Right atrium auricular region (tissue), 2 donors: Measurements from ENCODE around the gene ITGA1. TPM values are rescaled to one million over a fixed set of nuclear protein-coding genes. Genes with fewer than 3 reads are reported as not detected.
A peak's percentile ranks its signal among the peaks of the same experiment; 100 is the strongest.

Experiments
- DNase-seq: peaks from one replicate; pipeline ENCODE4 v3.0.0-alpha.2; 2019; ENCODE audit warnings: low spot score
- H3K27ac ChIP-seq, 2 donors: fragments of 200-600 bp; sonication (generic); 1 replicate in 1 of 2; 2 replicates in 1 of 2; pipeline ENCODE4 v1.5.1; 2016 to 2019
- H3K27me3 ChIP-seq, 2 donors: fragments of 200-600 bp; sonication (generic); one replicate each; pipeline versions ENCODE4 v1.5.1 to v1.6.0; 2017 to 2019
- H3K36me3 ChIP-seq: fragments of 200-600 bp; sonication (generic); one replicate; pipeline ENCODE4 v1.5.1; 2016
- H3K4me1 ChIP-seq, 2 donors: fragments of 200-600 bp; sonication (generic); one replicate each; pipeline versions ENCODE4 v1.5.1 to v1.6.0; 2017 to 2019
- H3K4me3 ChIP-seq, 2 donors: fragments of 200-600 bp; sonication (generic); 1 replicate in 1 of 2; 2 replicates in 1 of 2; pipeline ENCODE4 v1.5.1; 2017 to 2019; ENCODE audit warnings: mild to moderate bottlenecking in 1 of 2, moderate library complexity in 1 of 2
- H3K9me3 ChIP-seq, 2 donors: fragments of 200-600 bp; sonication (generic); one replicate each; pipeline ENCODE4 v1.5.1; 2019
- CTCF ChIP-seq, 2 donors: fragments of 200-600 bp; sonication (generic); IDR thresholded peaks; one replicate each; pipeline ENCODE4 v1.5.1; 2019; ENCODE audit warnings: antibody characterized with exemption in 2 of 2
- total RNA-seq, 2 donors: library from RNA; depleted of rRNA; stranded (reverse); fragments of >200 nt; gene quantifications; one replicate each; pipeline ENCODE4 v1.1.0, GENCODE V29; 2016

Gene ITGA1
- total RNA-seq, 2 donors from 2014 or later = 13.2 to 26.8 TPM

DNA sequence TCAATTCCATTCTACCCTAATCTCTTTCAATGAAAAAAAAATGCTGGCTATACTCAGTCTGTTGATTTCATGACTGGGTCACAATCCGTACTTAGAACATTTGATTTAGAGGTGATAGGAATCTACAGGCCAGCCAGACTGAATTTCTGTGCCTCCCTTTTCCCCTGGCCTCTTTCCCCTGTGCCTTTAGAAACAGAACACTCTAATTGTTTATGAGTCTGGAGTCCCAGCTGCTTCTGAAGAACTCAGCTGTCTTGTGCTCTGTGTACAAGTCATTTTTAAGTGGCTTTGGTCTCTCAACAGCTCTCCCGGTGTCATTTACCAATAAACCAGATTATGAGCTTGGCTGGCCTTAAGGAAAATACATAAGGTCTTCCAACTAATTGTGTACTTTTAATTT is 107.4 kb downstream of the ITGA1 start:
- no peak for DNase-seq

DNA sequence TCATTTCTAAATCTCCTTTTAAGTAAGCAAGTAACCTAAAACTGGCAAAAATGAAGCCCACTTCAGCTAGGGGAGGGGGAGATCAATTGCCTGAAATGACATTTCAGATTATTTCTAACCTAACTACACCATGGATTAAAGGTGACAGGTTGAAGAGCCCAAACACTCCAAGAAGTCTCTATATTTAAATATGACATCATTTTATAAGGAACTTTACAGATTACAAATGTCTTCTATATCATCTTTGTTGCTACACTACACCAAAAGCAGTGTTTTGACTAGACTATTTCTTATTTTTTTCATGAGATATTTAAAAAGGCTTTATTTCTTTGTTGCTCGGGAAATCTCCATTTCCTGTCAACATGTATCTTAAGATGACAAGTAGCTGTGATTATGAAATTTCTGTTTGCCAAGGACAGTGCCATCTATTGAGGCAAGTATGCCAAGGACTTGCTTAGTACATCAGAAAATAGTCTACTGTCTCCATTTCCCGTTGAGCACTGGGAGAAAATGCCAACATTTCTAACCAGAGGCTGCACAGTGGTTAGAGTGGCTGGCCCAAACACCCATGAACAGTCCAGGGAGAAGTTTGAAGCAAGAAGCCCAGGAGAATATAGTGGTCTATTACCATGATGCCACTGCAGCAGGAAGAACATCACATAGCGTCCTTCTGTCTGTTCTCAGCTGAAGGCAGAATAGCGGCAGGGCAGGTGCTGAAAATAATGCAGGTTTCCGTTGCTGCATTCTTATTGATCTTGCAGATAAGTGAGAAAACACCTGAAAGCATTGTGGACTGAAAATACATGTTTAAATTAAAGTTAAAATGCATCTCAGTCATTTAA is 108.1 kb downstream of the ITGA1 start:
- no peak for TF ChIP-seq CTCF (IDR thresholded peaks at IDR 0.05)
- Histone ChIP-seq H3K36me3 (no peaks in the 10 kb centered on the region), H3K27ac (peak overlapping the region; percentile 32 to 52), H3K27me3 (no peaks in the 10 kb centered on the region), H3K4me3 (no peak overlapping the region), H3K4me1 (peaks cover 0 to 42% of the 10 kb centered on the region in 2 donors), H3K9me3 (no peaks in the 10 kb centered on the region)
- no peak for DNase-seq

More for the DNA sequence above, 107.4 kb downstream of the ITGA1 start:
- Histone ChIP-seq H3K27ac (peak overlapping the region; percentile 32 to 52), H3K36me3 (no peaks in the 10 kb centered on the region), H3K4me1 (peaks cover 0 to 42% of the 10 kb centered on the region in 2 donors), H3K4me3 (no peak overlapping the region), H3K9me3 (no peaks in the 10 kb centered on the region), H3K27me3 (no peaks in the 10 kb centered on the region)
- no peak for TF ChIP-seq CTCF (IDR thresholded peaks at IDR 0.05)

DNA sequence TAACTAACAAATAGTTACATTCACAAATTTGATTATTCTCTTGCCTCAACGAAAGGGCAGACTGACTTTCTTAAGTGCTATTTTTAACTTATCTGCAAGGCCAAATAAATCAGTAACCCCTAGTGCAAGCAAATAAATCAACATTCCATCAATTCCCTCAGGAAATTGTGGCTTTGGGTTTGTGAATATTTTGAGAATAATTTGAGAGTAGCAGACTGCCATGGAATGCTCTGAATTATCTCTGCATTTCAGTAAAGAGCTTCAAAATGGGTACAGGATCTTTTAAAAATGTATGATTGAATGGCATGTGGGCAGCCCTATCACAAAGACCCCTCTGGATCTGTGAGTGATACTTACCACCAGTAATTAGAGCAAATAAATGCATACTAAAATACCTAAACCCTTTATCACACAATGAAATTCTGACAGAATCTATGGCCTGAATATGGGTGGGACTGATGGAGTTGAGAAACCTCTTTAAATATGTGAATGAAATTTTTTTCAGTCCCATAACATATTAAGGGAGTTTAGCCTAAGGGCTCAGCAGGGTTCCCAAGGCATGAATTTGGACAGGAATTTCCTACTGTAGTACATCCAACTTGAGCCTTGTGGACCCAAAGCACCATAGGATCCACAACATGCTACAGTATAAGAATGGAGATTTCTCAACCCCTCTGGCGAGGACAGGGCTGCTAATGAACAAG is 109.0 kb downstream of the ITGA1 start:
- no peak for TF ChIP-seq CTCF (IDR thresholded peaks at IDR 0.05)
- Histone ChIP-seq H3K9me3 (no peaks in the 10 kb centered on the region), H3K27ac (no peak overlapping the region), H3K27me3 (no peaks in the 10 kb centered on the region), H3K36me3 (no peaks in the 10 kb centered on the region), H3K4me1 (peaks cover 0 to 42% of the 10 kb centered on the region in 2 donors), H3K4me3 (no peak overlapping the region)
- DNase-seq = no peak

DNA sequence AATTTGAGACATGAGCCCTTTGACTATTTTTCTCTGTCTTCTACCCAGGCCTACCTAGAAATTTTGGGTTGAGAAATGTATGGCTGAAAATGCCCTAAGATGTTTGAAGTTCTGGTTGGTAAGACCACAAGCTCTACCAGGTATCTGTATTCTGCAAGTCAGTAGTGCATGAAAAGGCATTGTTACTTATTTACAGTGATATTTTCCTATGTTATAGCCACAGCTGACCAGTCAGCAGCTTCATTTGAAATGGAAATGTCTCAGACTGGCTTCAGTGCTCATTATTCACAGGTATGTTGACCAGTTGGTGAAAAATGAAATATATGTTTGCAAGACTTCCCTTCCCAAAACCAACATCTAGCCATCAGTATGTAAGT is 109.5 kb downstream of the ITGA1 start:
- no peak for DNase-seq
- Histone ChIP-seq H3K27me3 (no peaks in the 10 kb centered on the region), H3K4me3 (no peak overlapping the region), H3K4me1 (peaks cover 0 to 42% of the 10 kb centered on the region in 2 donors), H3K9me3 (no peaks in the 10 kb centered on the region), H3K36me3 (no peaks in the 10 kb centered on the region), H3K27ac (no peak overlapping the region)
- no peak for TF ChIP-seq CTCF (IDR thresholded peaks at IDR 0.05)

- Histone ChIP-seq H3K36me3 (no peaks in the 10 kb centered on the region), H3K9me3 (no peaks in the 10 kb centered on the region), H3K27me3 (no peaks in the 10 kb centered on the region), H3K27ac (no peak overlapping the region), H3K4me3 (no peak overlapping the region), H3K4me1 (peaks cover 0 to 25% of the 10 kb centered on the region in 2 donors)
- DNase-seq = no peak
- no peak for TF ChIP-seq CTCF (IDR thresholded peaks at IDR 0.05)
These were observed 111.4 kb downstream of the ITGA1 start for GRCh38 chr5:52898961-52899680.
